ENCODE measurements around the gene CCDC51. TPM values are rescaled to one million over a fixed set of nuclear protein-coding genes. Genes with fewer than 3 reads are reported as not detected.

Gene CCDC51
- total and polyA plus RNA-seq, 2 donors (not counting 1 experiment from before 2014, with no cell fraction given) = 5.0 to 5.9 TPM

DNA sequence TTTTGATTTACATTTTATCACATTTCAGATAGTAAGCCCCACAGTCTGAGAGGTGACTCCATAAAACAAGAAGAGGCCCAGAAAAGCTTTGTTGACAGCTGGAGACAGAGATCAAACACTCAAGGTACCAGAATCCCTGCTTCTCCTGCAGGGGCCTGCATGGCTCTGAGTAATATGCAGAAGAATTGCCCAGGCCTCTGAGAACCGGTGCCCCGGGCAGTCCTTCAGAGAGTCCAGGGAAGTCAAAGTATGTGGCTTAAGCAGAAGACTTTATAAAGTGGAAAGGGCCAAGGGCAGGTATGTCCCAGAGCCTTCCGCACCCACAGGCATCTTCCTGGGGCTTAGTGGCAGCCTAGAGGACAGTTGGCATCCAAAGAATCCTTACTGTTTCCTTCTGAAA, 19.4 kb upstream of the CCDC51 start:
- Histone ChIP-seq H3K4me1 (ENCODE audit: control insufficient read depth in 2 of 2, insufficient read depth in 2 of 2, low read length in 2 of 2) (no peaks in the 10 kb centered on the region), H3K27ac (ENCODE audit: low read length in 2 of 2) (no peak overlapping the region), H3K9ac (ENCODE audit: low read length) (no peak overlapping the region), H3K4me2 (replicated peaks; ENCODE audit: low read depth, low read length, poor library complexity, severe bottlenecking) (no peak overlapping the region), H3K79me2 (ENCODE audit: control insufficient read depth, insufficient read depth, low read length) (no peaks in the 10 kb centered on the region), H4K20me1 (ENCODE audit: control insufficient read depth, insufficient read depth, low read length, poor library complexity, severe bottlenecking) (no peaks in the 10 kb centered on the region), H3K36me3 (replicated peaks in 1 of 2; ENCODE audit: control extremely low read depth in 1 of 2, control insufficient read depth in 1 of 2, extremely low read depth in 1 of 2, insufficient read depth in 2 of 2, low read length in 1 of 2) (peaks cover 7 to 36% of the 10 kb centered on the region in 2 experiments), H3K4me3 (ENCODE audit: control extremely low read depth in 1 of 5, extremely low read depth in 1 of 5, insufficient read depth in 1 of 5, low read depth in 2 of 5, low read length in 4 of 5) (no peak overlapping the region), H3K27me3 (replicated peaks in 1 of 4; ENCODE audit: control extremely low read depth in 1 of 4, control insufficient read depth in 3 of 4, insufficient read depth in 4 of 4, low read length in 3 of 4) (no peaks in the 10 kb centered on the region), H3K9me3 (ENCODE audit: control extremely low read depth in 1 of 3, control insufficient read depth in 2 of 3, insufficient read depth in 1 of 3, low read length in 2 of 3) (no peaks in the 10 kb centered on the region), H2AFZ (ENCODE audit: insufficient read depth, low read depth, low read length, poor library complexity, severe bottlenecking) (no peak overlapping the region)
- Mint-ChIP-seq H3K4me1 (no peaks in the 10 kb centered on the region), H3K9me3 (ENCODE audit: insufficient read depth) (no peaks in the 10 kb centered on the region), H3K27me3 (no peaks in the 10 kb centered on the region), H3K27ac (no peak overlapping the region), H3K4me3 (no peak overlapping the region)
- DNase-seq = no peak
- ATAC-seq (ENCODE audit: low read depth) = no peak
- WGBS (ENCODE audit: insufficient coverage) = 96% methylated on average over 3 of the region's 3 CpGs
- intact Hi-C loops (cut with micrococcal nuclease) = no loop called here
- ChIA-PET POLR2A (interaction anchor here (1.1 kb wide), 1 partner anchor 13 kb away, joined by 5 read pairs; no protein-coding TSS in a partner anchor), CTCF (interaction anchor here (1.3 to 4.4 kb wide), 3 partner anchors 14 to 58 kb away, joined by 3 to 29 read pairs (median 4); no protein-coding TSS in a partner anchor)
- TF ChIP-seq, protein P1, sequence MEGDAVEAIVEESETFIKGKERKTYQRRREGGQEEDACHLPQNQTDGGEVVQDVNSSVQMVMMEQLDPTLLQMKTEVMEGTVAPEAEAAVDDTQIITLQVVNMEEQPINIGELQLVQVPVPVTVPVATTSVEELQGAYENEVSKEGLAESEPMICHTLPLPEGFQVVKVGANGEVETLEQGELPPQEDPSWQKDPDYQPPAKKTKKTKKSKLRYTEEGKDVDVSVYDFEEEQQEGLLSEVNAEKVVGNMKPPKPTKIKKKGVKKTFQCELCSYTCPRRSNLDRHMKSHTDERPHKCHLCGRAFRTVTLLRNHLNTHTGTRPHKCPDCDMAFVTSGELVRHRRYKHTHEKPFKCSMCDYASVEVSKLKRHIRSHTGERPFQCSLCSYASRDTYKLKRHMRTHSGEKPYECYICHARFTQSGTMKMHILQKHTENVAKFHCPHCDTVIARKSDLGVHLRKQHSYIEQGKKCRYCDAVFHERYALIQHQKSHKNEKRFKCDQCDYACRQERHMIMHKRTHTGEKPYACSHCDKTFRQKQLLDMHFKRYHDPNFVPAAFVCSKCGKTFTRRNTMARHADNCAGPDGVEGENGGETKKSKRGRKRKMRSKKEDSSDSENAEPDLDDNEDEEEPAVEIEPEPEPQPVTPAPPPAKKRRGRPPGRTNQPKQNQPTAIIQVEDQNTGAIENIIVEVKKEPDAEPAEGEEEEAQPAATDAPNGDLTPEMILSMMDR (IDR thresholded peaks at IDR 0.05) = no peak

DNA sequence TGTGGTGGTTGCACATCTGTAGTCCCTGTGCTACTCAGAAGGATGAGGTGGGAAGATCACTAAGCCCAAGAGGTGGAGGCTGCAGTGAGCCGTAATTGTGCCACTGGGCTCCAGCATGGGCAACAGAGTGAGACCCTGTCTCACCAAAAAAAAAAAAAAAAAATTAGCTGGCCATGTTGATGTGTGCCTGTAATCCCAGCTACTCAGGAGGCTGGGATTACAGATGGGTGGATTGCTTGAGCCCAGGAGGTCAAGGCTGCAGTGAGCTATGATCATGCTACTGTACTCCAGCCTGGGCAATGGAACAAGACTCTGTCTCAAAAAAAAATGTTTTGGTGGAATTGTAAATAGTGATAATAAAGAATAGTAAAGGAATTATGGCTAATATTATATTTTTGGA, 16.5 kb upstream of the CCDC51 start:
- CTCF ChIA-PET = interaction anchor here (1.2 to 4.4 kb wide), 3 partner anchors 20 to 56 kb away, joined by 4 to 29 read pairs (median 6); no protein-coding TSS in a partner anchor
- POLR2A ChIA-PET = no interaction called here
- Mint-ChIP-seq H3K4me3 (no peak overlapping the region), H3K9me3 (ENCODE audit: insufficient read depth) (no peaks in the 10 kb centered on the region), H3K4me1 (no peaks in the 10 kb centered on the region), H3K27ac (no peak overlapping the region), H3K27me3 (no peaks in the 10 kb centered on the region)
- intact Hi-C loops (cut with micrococcal nuclease) = no loop called here
- no peaks in the 10 kb centered on the region for H3K9me3 ChIP-seq (ENCODE audit: control extremely low read depth in 1 of 3, control insufficient read depth in 2 of 3, insufficient read depth in 1 of 3, low read length in 2 of 3)
- DNase-seq (no peak), ATAC-seq (ENCODE audit: low read depth) (no peak)
- no peak overlapping the region for H3K4me3 ChIP-seq (ENCODE audit: control extremely low read depth in 1 of 5, extremely low read depth in 1 of 5, insufficient read depth in 1 of 5, low read depth in 2 of 5, low read length in 4 of 5)
- no peaks in the 10 kb centered on the region for H3K27me3 ChIP-seq (replicated peaks in 1 of 4; ENCODE audit: control extremely low read depth in 1 of 4, control insufficient read depth in 3 of 4, insufficient read depth in 4 of 4, low read length in 3 of 4)
- no peak overlapping the region for H3K4me2 ChIP-seq (replicated peaks; ENCODE audit: low read depth, low read length, poor library complexity, severe bottlenecking)
- no peaks in the 10 kb centered on the region for H3K79me2 ChIP-seq (ENCODE audit: control insufficient read depth, insufficient read depth, low read length)
- TF ChIP-seq, protein P1 (IDR thresholded peaks at IDR 0.05) = no peak
- no peak for TF ChIP-seq EZH2 (IDR thresholded peaks at IDR 0.05; ENCODE audit: borderline replicate concordance, insufficient read depth, low read depth, low read length, poor library complexity, severe bottlenecking)
- H4K20me1 ChIP-seq (ENCODE audit: control insufficient read depth, insufficient read depth, low read length, poor library complexity, severe bottlenecking) = no peaks in the 10 kb centered on the region
- WGBS (ENCODE audit: insufficient coverage) = no CpG with 5 or more reads among the region's 1 CpG
- no peak overlapping the region for H3K9ac ChIP-seq (ENCODE audit: low read length)
- H3K27ac ChIP-seq (ENCODE audit: low read length in 2 of 2) = no peak overlapping the region
- H3K4me1 ChIP-seq (ENCODE audit: control insufficient read depth in 2 of 2, insufficient read depth in 2 of 2, low read length in 2 of 2) = no peaks in the 10 kb centered on the region
- H2AFZ ChIP-seq (ENCODE audit: insufficient read depth, low read depth, low read length, poor library complexity, severe bottlenecking) = no peak overlapping the region
- peaks cover 8 to 59% of the 10 kb centered on the region in 2 experiments for H3K36me3 ChIP-seq (replicated peaks in 1 of 2; ENCODE audit: control extremely low read depth in 1 of 2, control insufficient read depth in 1 of 2, extremely low read depth in 1 of 2, insufficient read depth in 2 of 2, low read length in 1 of 2)

All from B cell (primary cell).